Measurements from ENCODE around the gene HELZ2.

HELZ2 gene

GRCh38 chr20:63536997-63537524 is 37.0 kb downstream of the HELZ2 start, which contains the start of gene PTK6:
Gene PTK6, minus strand, starts transcription at chr20:63537376. Its CDS starts 62 bp downstream, at chr20:63537314.
- no peak for FAIRE-seq

DNA sequence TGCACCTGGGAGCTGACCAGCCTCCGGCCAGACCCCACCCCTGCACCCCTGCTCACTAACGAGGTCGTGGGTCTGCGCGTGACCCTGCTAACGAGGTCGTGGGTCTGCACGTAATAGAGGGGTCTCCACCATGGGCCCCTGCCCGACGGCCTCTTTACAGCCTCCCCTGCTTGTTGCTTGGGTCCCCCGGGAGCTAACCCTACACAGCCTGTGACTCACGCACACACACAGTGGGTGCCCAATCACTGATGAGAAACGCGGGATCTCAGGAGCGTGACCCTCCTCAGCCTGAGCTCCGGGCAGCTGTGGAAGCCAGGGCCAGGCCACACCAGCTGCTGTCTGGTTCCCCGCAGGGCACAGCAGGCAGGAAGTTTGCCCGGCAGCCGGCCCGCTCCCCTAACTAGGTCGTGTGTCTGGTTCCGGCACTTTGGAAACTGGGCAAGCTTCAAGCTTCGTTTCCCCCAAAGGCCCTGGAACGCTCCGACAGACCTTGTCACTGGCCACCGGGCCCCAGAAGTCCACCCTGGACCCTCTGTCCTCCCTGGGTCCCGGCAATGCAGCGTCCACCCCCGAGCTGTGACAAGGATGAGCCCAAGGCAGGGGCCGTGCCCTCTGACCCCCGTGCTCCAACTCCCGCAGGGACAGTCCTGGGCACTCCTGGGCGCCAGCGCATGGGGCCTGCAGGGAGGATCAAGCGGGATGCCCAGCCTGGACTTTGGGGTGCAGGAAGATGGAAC is 37.6 kb downstream of the HELZ2 start:
- FAIRE-seq = no peak

DNA sequence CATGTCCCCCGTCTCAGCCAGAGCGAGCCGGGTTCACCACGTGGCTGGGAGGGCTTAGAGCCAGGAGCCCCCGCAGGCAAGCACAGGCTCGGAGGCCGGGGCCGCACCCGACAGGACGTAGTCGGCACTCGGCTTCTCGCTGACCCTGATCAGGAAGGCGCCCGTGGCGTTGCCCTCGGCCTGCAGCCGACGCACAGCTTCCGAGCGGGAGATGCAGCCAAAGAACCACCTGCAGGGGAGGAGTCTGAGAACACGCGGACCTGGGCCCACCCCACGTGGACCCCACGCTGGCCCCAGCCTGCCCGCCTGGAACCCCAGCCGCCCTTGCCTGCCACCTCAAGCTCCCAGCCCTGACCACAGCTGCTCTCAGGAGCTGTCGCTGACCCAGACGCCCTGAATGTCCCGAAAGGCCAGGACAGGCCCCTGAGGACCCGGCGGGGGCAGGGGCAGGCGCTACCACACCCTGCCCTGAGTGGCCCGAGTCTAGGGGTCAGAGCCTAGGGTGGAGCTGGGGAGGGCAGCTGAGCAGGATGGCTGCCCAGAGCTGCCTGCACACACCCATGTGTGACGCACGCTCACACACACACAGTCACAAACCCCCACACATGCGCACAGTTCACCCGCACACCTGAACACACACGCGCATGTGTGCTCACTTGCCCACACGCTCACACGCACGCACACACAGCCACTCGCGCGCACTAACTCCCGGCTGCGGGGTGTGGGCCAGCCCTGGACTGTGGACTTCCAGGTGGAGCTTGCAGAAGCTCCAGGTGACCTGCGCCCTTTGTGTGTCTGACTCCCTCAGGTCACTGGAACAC is 39.0 kb downstream of the HELZ2 start:
- FAIRE-seq = no peak

DNA sequence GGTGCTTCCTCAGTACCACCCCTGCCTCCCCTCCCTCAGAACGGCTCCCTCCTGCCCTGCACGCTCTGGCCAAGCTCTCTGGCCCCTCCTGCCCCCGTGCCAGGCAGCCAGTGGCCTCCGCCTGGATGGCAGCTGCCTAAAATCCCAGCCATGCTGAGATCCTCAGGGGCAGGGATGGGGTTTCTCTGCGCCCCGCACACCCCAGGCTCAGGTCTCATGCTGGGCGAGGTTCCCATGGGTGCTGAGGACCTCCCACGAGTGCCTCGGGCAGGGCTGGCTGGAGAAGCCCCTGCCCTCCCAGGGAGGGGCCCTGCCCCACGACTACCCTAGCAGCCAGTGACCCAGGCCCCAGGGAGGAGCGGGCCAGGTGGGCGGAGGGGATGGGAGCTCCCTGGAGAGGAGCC is 39.6 kb downstream of the HELZ2 start:
- no peak for FAIRE-seq

GRCh38 chr20:63533871-63534393 is 40.1 kb downstream of the HELZ2 start:
- no peak for FAIRE-seq

DNA sequence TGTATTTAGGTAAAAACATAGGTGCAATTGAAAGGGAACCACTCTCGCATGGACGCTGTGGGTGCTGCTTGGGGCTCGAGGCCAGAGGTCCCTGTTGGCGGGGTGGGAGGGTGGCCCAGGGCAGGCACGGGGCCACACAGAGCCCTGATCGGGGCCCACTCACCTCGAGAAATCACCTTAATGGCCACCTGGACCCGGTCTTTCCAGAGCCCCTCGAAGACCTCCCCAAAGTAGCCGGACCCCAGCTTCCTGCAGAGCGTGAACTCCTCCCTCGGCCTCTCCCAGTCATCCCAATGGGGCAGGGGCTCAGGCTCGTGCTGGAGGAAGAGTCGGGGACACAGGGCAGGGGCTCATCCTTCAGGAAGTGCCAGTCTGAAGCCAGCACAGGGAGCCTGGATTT is 40.7 kb downstream of the HELZ2 start:
- no peak for FAIRE-seq

DNA sequence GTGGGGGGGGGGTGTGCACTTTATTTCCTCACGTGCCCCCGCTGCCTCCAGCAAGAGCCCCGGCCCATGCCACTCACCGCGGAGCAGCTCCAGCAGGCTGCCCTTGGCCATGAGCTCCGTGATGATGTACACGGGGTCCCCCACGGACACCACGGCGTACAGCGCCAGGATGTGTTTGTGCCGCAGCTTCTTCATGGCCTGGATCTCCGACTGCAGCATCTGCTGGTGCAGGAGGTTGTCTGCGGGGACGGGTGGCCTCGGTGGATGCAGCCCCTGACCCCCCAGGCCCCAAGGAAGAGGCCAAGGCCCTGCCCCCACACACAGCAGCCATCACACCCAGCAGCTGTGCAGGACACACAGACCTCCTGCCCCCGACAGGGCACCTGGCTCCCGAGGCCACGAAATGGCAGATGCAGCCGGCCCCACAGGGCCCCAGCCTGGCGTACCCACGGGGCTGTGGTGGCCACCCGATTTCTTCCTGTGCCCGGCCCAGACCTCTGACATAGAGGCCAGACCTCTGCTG is 41.5 kb downstream of the HELZ2 start:
- FAIRE-seq = no peak

- no peak for FAIRE-seq
Observed at GRCh38 chr20:63531686-63532448, 42.2 kb downstream of the HELZ2 start.

- FAIRE-seq = no peak
Observed at GRCh38 chr20:63530788-63531160, 43.3 kb downstream of the HELZ2 start.

DNA sequence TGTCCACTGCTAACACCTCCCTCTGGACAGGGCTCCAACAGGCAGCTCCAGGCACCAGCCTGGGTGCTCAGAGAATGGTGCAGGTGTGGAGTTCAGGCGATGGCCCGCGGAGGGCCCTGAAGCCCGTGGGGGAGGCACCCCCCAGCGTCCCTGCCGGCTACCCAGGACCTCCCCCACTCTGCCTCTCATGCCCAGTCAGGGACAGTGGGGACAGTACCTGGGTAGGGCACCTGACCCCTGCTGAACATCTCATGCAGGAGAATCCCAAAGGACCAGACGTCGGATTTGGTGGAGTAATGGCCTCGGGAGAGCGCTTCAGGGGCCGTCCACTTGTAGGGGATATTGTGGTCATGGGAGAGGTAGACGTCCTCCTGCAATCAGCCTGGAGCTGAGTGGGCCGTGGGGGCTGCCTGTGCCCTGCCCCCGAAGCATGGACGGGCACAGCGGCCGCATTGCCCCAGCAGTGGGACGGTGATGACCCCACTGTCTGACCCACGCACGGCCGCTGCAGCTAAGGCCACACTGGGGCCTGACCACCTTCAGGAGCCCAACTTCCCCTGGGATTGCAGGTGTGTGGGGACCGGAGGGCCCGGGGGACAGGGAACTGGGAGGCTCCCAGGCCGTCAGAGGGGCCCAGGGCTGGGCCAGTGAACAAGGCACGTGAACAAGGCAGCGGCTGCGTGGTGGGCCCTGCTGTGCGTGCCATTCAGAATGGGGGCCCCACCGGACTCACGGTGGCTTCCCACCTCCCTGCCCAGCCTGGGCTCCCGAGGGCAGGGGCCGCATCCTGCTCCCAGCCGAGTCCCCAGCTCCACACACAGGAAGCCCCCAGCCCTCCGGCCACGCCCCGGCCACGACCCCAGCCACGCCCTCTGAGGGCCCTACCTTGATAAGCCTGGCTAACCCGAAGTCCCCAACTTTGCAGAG is 43.9 kb downstream of the HELZ2 start:
- no peak for FAIRE-seq

GRCh38 chr20:63529180-63529860 is 44.7 kb downstream of the HELZ2 start:
- no peak for FAIRE-seq

- no peak for FAIRE-seq
Observed at GRCh38 chr20:63527184-63527583, 46.9 kb downstream of the HELZ2 start.

GRCh38 chr20:63525971-63526370 is 48.1 kb downstream of the HELZ2 start:
- no peak for FAIRE-seq

DNA sequence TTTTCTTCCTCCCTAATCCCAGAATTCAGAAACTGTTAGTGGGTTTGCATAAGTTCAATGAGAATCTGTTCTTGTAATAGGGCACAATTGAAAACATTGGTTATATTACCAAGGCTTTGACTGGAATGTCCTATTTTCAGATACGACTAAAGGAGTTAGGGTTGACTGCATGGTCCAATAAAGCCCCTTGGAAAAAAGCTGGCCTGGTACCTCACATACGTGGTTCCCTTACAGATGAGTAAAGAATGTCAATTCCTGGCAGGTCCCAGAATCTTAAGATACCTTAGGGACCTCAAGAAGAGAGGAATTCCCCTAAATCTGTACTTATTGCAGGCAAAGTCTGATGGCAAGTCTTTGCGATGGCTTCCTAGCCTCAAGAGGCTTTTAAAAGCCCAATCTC is 48.9 kb downstream of the HELZ2 start:
- no peak for FAIRE-seq

Measured in islet of Langerhans (tissue), 1 donor.